OCI-LY1 (cell line): ENCODE data around the gene SYTL1.

Experiments
- H2AFZ ChIP-seq: fragments of 200-600 bp; sonication (generic), shearing (Covaris generic); 2 replicates; pipeline ENCODE4 v1.6.0; 2014; ENCODE audit warnings: antibody characterized with exemption, mild to moderate bottlenecking, low read length
- H3F3A ChIP-seq: fragments of 200-600 bp; sonication (generic), shearing (Covaris generic); 2 replicates; pipeline ENCODE4 v1.6.0; 2014; ENCODE audit warnings: mild to moderate bottlenecking, antibody characterized with exemption, low read length, moderate library complexity; ENCODE audit not compliant: insufficient read depth
- H3K27ac ChIP-seq: fragments of 200-600 bp; sonication (generic); 2 replicates; pipeline ENCODE4 v1.5.1; 2014; ENCODE audit warnings: low read length, mixed run types, mild to moderate bottlenecking, low read depth; ENCODE audit not compliant: poor library complexity, severe bottlenecking
- H3K27me3 ChIP-seq: fragments of 200-600 bp; sonication (generic); 2 replicates; pipeline ENCODE4 v1.6.0; 2014; ENCODE audit warnings: antibody characterized with exemption, mild to moderate bottlenecking, low read length, moderate library complexity; ENCODE audit not compliant: insufficient read depth
- H3K36me3 ChIP-seq: fragments of 200-600 bp; sonication (generic); 2 replicates; pipeline ENCODE4 v1.6.1; 2014; ENCODE audit warnings: mild to moderate bottlenecking, antibody characterized with exemption, low read length, moderate library complexity, mixed read lengths; ENCODE audit not compliant: insufficient read depth
- H3K4me1 ChIP-seq: fragments of 200-600 bp; sonication (generic); 2 replicates; pipeline ENCODE4 v1.5.1; 2014; ENCODE audit warnings: mild to moderate bottlenecking, low read length, moderate library complexity; ENCODE audit not compliant: insufficient read depth, severe bottlenecking
- H3K4me2 ChIP-seq: fragments of 200-600 bp; sonication (generic), shearing (Covaris generic); 2 replicates; pipeline ENCODE4 v1.6.1; 2014; ENCODE audit warnings: low read length
- H3K4me3 ChIP-seq: fragments of 200-600 bp; sonication (generic); 2 replicates; pipeline ENCODE4 v1.5.1; 2014; ENCODE audit warnings: low read length, low read depth, mild to moderate bottlenecking, mixed read lengths; ENCODE audit not compliant: poor library complexity, severe bottlenecking
- H3K79me2 ChIP-seq: fragments of 200-600 bp; shearing (Covaris generic); 2 replicates; pipeline ENCODE4 v1.6.1; 2016; ENCODE audit warnings: mixed run types, low read length, mixed read lengths; ENCODE audit not compliant: insufficient read depth
- H3K9ac ChIP-seq: fragments of 200-600 bp; sonication (generic), shearing (Covaris generic); 2 replicates; pipeline ENCODE4 v1.6.1; 2014; ENCODE audit warnings: mild to moderate bottlenecking, low read length, mixed read lengths
- H3K9me2 ChIP-seq: fragments of 200-600 bp; sonication (generic), shearing (Covaris generic); 2 replicates; pipeline ENCODE4 v1.6.1; 2014; ENCODE audit warnings: low read depth, mild to moderate bottlenecking, low read length, mixed read lengths
- H3K9me3 ChIP-seq: fragments of 200-600 bp; shearing (Covaris generic); 2 replicates; pipeline ENCODE4 v1.6.1; 2014; ENCODE audit warnings: low read length, mixed read lengths
- H4K20me1 ChIP-seq: fragments of 200-600 bp; sonication (generic), shearing (Covaris generic); 2 replicates; pipeline ENCODE4 v1.6.0; 2016; ENCODE audit warnings: mild to moderate bottlenecking, low read length; ENCODE audit not compliant: insufficient read depth
- CTCF ChIP-seq: fragments of 200-600 bp; sonication (generic), shearing (Covaris generic); IDR thresholded peaks from 2 replicates; pipeline ENCODE4 v1.5.1; 2017; ENCODE audit warnings: mild to moderate bottlenecking, antibody characterized with exemption, low read length, moderate library complexity, mixed read lengths
- EZH2 ChIP-seq: fragments of 200-600 bp; sonication (generic), shearing (Covaris generic); IDR thresholded peaks from 2 replicates; pipeline ENCODE4 v1.8.0; 2017; ENCODE audit warnings: borderline replicate concordance, mixed run types, mild to moderate bottlenecking, antibody characterized with exemption, low read length, moderate library complexity, mixed read lengths

Gene SYTL1

GRCh38 chr1:27332536-27333281 is 9.1 kb upstream of the SYTL1 start:
- Histone ChIP-seq H3F3A (no peaks in the 10 kb centered on the region), H3K79me2 (peaks cover 19% of the 10 kb centered on the region), H3K4me3 (no peak overlapping the region), H3K9me2 (no peaks in the 10 kb centered on the region), H3K4me2 (no peak overlapping the region), H4K20me1 (no peaks in the 10 kb centered on the region), H3K36me3 (peaks cover 79% of the 10 kb centered on the region), H2AFZ (no peak overlapping the region), H3K9me3 (no peaks in the 10 kb centered on the region), H3K9ac (no peak overlapping the region), H3K4me1 (peaks cover 18% of the 10 kb centered on the region), H3K27me3 (no peaks in the 10 kb centered on the region), H3K27ac (no peak overlapping the region)
- TF ChIP-seq CTCF: peak; percentile 88
- TF ChIP-seq EZH2: no peak

- H3K9me3 ChIP-seq: no peaks in the 10 kb centered on the region
- no peaks in the 10 kb centered on the region for H3K9me2 ChIP-seq
- H4K20me1 ChIP-seq: no peaks in the 10 kb centered on the region
- TF ChIP-seq EZH2 (no peak), CTCF (no peak)
- peaks cover 8% of the 10 kb centered on the region; the same call in 1 of the 2 replicates for H3K79me2 ChIP-seq
- no peaks in the 10 kb centered on the region for H3F3A ChIP-seq
- no peak overlapping the region for H3K9ac ChIP-seq
- H3K27me3 ChIP-seq: no peaks in the 10 kb centered on the region
- no peak overlapping the region for H2AFZ ChIP-seq
- H3K4me1 ChIP-seq: peaks cover 7% of the 10 kb centered on the region
- H3K4me2 ChIP-seq: no peak overlapping the region
- H3K27ac ChIP-seq: no peak overlapping the region
- H3K36me3 ChIP-seq: peaks cover 69% of the 10 kb centered on the region
- H3K4me3 ChIP-seq: no peak overlapping the region
Observed at GRCh38 chr1:27333717-27334279, 8.0 kb upstream of the SYTL1 start.

GRCh38 chr1:27335506-27336422 is 6.1 kb upstream of the SYTL1 start:
- no peak overlapping the region for H3K27ac ChIP-seq
- no peak for TF ChIP-seq CTCF
- no peak for TF ChIP-seq EZH2
- no peaks in the 10 kb centered on the region for H3K9me2 ChIP-seq
- no peaks in the 10 kb centered on the region for H3K9me3 ChIP-seq
- H3K9ac ChIP-seq: no peak overlapping the region
- no peaks in the 10 kb centered on the region for H3F3A ChIP-seq
- no peaks in the 10 kb centered on the region for H3K79me2 ChIP-seq
- H3K4me3 ChIP-seq: no peak overlapping the region
- peaks cover 7% of the 10 kb centered on the region for H3K4me1 ChIP-seq
- no peak overlapping the region for H3K4me2 ChIP-seq
- H4K20me1 ChIP-seq: no peaks in the 10 kb centered on the region
- H3K27me3 ChIP-seq: no peaks in the 10 kb centered on the region
- H2AFZ ChIP-seq: no peak overlapping the region
- peaks cover 60% of the 10 kb centered on the region for H3K36me3 ChIP-seq
